Measurements from ENCODE around the gene C19orf47.
"Not testable (repeated sequence)": the region's sequence is repeated elsewhere in the genome, so short reads cannot be mapped to it uniquely, and the experiment has no call there.

GRCh38 chr19:40333083-40333482 is 15.1 kb downstream of the C19orf47 start:
- TF ChIP-seq, protein P1, sequence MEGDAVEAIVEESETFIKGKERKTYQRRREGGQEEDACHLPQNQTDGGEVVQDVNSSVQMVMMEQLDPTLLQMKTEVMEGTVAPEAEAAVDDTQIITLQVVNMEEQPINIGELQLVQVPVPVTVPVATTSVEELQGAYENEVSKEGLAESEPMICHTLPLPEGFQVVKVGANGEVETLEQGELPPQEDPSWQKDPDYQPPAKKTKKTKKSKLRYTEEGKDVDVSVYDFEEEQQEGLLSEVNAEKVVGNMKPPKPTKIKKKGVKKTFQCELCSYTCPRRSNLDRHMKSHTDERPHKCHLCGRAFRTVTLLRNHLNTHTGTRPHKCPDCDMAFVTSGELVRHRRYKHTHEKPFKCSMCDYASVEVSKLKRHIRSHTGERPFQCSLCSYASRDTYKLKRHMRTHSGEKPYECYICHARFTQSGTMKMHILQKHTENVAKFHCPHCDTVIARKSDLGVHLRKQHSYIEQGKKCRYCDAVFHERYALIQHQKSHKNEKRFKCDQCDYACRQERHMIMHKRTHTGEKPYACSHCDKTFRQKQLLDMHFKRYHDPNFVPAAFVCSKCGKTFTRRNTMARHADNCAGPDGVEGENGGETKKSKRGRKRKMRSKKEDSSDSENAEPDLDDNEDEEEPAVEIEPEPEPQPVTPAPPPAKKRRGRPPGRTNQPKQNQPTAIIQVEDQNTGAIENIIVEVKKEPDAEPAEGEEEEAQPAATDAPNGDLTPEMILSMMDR (conservative IDR thresholded peaks at IDR 0.05; ENCODE audit: low read length) = not testable (repeated sequence)
- TF ChIP-seq EZH2phosphoT487 (IDR thresholded peaks at IDR 0.05; ENCODE audit: borderline replicate concordance, low read depth, low read length) = not testable (repeated sequence)

Data from OCI-LY7 (cell line).